H1 (cell line): ENCODE data around the gene PRKN. TPM values are rescaled to one million over a fixed set of nuclear protein-coding genes. Genes with fewer than 3 reads are reported as not detected.

ENCODE experiments used
- CTCF ChIA-PET: fragments of 300-600 bp; sonication (Branson Sonifier 250); formaldehyde crosslinking; loops from one replicate; lab custom pipeline; 2021; ENCODE audit not compliant: partially characterized antibody; lab: Charles Lee
- POLR2A ChIA-PET: fragments of 300-600 bp; sonication (Branson Sonifier 250); formaldehyde crosslinking; loops from one replicate; lab custom pipeline; 2021; ENCODE audit warnings: inconsistent platforms; ENCODE audit not compliant: partially characterized antibody; lab: Charles Lee
- DNase-seq, 2 experiments: peaks; one replicate each; pipeline versions ENCODE4 v3.0.0 to v3.0.0-alpha.2; 2010 to 2022; ENCODE audit warnings: low spot score in 2 of 2, low read depth in 1 of 2, mixed read lengths in 1 of 2
- FAIRE-seq: peaks from 2 replicates; lab custom pipeline; 2011; peaks lifted over from hg19 to GRCh38; lab: Jason Lieb, UNC
- H2AFZ ChIP-seq: 2 replicates; pipeline ENCODE4 v1.8.1; 2012; ENCODE audit warnings: low read length, inconsistent platforms
- H2AK5ac ChIP-seq: 2 replicates; pipeline ENCODE4 v1.6.1; 2013; ENCODE audit warnings: low read depth, low read length
- H2BK120ac ChIP-seq: replicated peaks from 2 replicates; pipeline ENCODE3; 2013; ENCODE audit warnings: low read depth, low read length, inconsistent platforms
- H2BK12ac ChIP-seq: 2 replicates; pipeline ENCODE4 v1.6.1; 2013; ENCODE audit warnings: low read depth, low read length
- H2BK15ac ChIP-seq: 2 replicates; pipeline ENCODE4 v1.6.1; 2013; ENCODE audit warnings: low read length
- H2BK20ac ChIP-seq: 2 replicates; pipeline ENCODE4 v1.6.1; 2013; ENCODE audit warnings: low read length
- H2BK5ac ChIP-seq: 2 replicates; pipeline ENCODE4 v1.6.1; 2013; ENCODE audit warnings: low read depth, low read length
- H3K14ac ChIP-seq: 2 replicates; pipeline ENCODE4 v1.6.1; 2013; ENCODE audit warnings: inconsistent platforms; ENCODE audit not compliant: insufficient read length
- H3K18ac ChIP-seq: 2 replicates; pipeline ENCODE4 v1.6.1; 2013; ENCODE audit warnings: low read length; ENCODE audit errors: extremely low read depth
- H3K23ac ChIP-seq: 2 replicates; pipeline ENCODE4 v1.6.1; 2013; ENCODE audit warnings: inconsistent platforms; ENCODE audit not compliant: insufficient read length
- H3K23me2 ChIP-seq: 2 replicates; pipeline ENCODE4 v1.6.1; 2013; ENCODE audit warnings: low read depth, low read length
- H3K27ac ChIP-seq: 2 replicates; pipeline ENCODE4 v1.6.1; 2011; ENCODE audit warnings: low read depth, low read length, inconsistent platforms
- H3K27me3 ChIP-seq, 4 experiments: replicated peaks in 1 of 4; 1 replicate in 1 of 4; 2 replicates in 3 of 4; pipeline versions ENCODE4 v1.6.1 to v1.8.1; 2011 to 2013; ENCODE audit warnings: low read length in 3 of 4, mild to moderate bottlenecking in 3 of 4, inconsistent platforms in 2 of 4, mixed read lengths in 2 of 4, moderate library complexity in 1 of 4; ENCODE audit not compliant: control insufficient read depth in 3 of 4, insufficient read depth in 3 of 4; ENCODE audit errors: extremely low read depth in 1 of 4
- H3K36me3 ChIP-seq, 4 experiments: 2 replicates each; pipeline versions ENCODE4 v1.6.1 to v1.8.1; 2011 to 2013; ENCODE audit warnings: mild to moderate bottlenecking in 4 of 4, low read length in 3 of 4, moderate library complexity in 2 of 4, control low read depth in 1 of 4, inconsistent platforms in 1 of 4; ENCODE audit not compliant: insufficient read depth in 4 of 4, control insufficient read depth in 2 of 4
- H3K4ac ChIP-seq: replicated peaks from 2 replicates; pipeline ENCODE3; 2013; ENCODE audit warnings: low read length, low read depth, mixed read lengths, inconsistent platforms; ENCODE audit not compliant: insufficient read length
- H3K4me1 ChIP-seq, 4 experiments: replicated peaks in 1 of 4; 1 replicate in 1 of 4; 2 replicates in 3 of 4; pipeline versions ENCODE4 v1.6.1 to v1.8.1; 2011 to 2013; ENCODE audit warnings: low read length in 3 of 4, inconsistent platforms in 2 of 4, mixed read lengths in 1 of 4; ENCODE audit not compliant: insufficient read depth in 4 of 4, control insufficient read depth in 3 of 4
- H3K4me2 ChIP-seq, 2 experiments: 2 replicates each; pipeline versions ENCODE4 v1.6.1 to v1.8.1; 2011 to 2013; ENCODE audit warnings: low read depth in 2 of 2, low read length in 2 of 2, control low read depth in 1 of 2, inconsistent platforms in 1 of 2, mild to moderate bottlenecking in 1 of 2; ENCODE audit not compliant: insufficient read depth in 1 of 2
- H3K4me3 ChIP-seq, 4 experiments: fragments of 200-600, 300-600 bp in 1 of 4; sonication (generic), shearing (Covaris generic), sonication (Bioruptor Twin) in 1 of 4; 2 replicates each; pipeline versions ENCODE4 v1.5.1 to v1.8.1; 2011 to 2016; ENCODE audit warnings: low read length in 4 of 4, low read depth in 3 of 4, control low read depth in 2 of 4, inconsistent platforms in 2 of 4, mild to moderate bottlenecking in 2 of 4, mixed read lengths in 1 of 4, moderate library complexity in 1 of 4; ENCODE audit not compliant: insufficient read depth in 2 of 4; ENCODE audit errors: extremely low read depth in 1 of 4
- H3K56ac ChIP-seq: replicated peaks from 2 replicates; pipeline ENCODE3; 2013; ENCODE audit warnings: low read depth, mild to moderate bottlenecking, mixed read lengths, low read length, inconsistent platforms; ENCODE audit not compliant: insufficient read length
- H3K79me1 ChIP-seq: 2 replicates; pipeline ENCODE4 v1.6.1; 2013; ENCODE audit warnings: low read depth, low read length, control low read depth
- H3K79me2 ChIP-seq, 2 experiments: 2 replicates each; pipeline versions ENCODE4 v1.6.1 to v1.8.1; 2012 to 2013; ENCODE audit warnings: low read length in 2 of 2, mild to moderate bottlenecking in 2 of 2, inconsistent platforms in 1 of 2; ENCODE audit not compliant: insufficient read depth in 2 of 2, control insufficient read depth in 1 of 2
- H3K9ac ChIP-seq, 4 experiments: replicated peaks in 1 of 4; 1 replicate in 1 of 4; 2 replicates in 3 of 4; pipeline versions ENCODE4 v1.6.1 to v1.8.1; 2011 to 2013; ENCODE audit warnings: low read depth in 3 of 4, low read length in 3 of 4, control low read depth in 2 of 4, mild to moderate bottlenecking in 2 of 4, moderate library complexity in 2 of 4, inconsistent platforms in 1 of 4; ENCODE audit errors: extremely low read depth in 1 of 4
- H3K9me3 ChIP-seq, 2 experiments: 2 replicates each; pipeline versions ENCODE4 v1.6.1 to v1.8.1; 2012 to 2013; ENCODE audit warnings: mild to moderate bottlenecking in 2 of 2, moderate library complexity in 2 of 2, control low read depth in 1 of 2, inconsistent platforms in 1 of 2, low read depth in 1 of 2, low read length in 1 of 2, mixed read lengths in 1 of 2; ENCODE audit not compliant: insufficient read depth in 2 of 2
- H4K20me1 ChIP-seq, 2 experiments: replicated peaks in 1 of 2; 2 replicates each; pipeline versions ENCODE3 to v1.8.1; 2011 to 2013; ENCODE audit warnings: inconsistent platforms in 2 of 2, low read length in 2 of 2, mild to moderate bottlenecking in 1 of 2; ENCODE audit not compliant: insufficient read depth in 2 of 2, control insufficient read depth in 1 of 2
- H4K5ac ChIP-seq: 2 replicates; pipeline ENCODE4 v1.6.1; 2013; ENCODE audit warnings: low read length, low read depth, mixed read lengths, inconsistent platforms; ENCODE audit not compliant: insufficient read length
- H4K8ac ChIP-seq: 2 replicates; pipeline ENCODE4 v1.8.0; 2013; ENCODE audit warnings: mild to moderate bottlenecking, moderate library complexity, low read length, inconsistent platforms; ENCODE audit not compliant: insufficient read depth; ENCODE audit errors: extremely low read depth
- H4K91ac ChIP-seq: replicated peaks from 2 replicates; pipeline ENCODE3; 2013; ENCODE audit warnings: low read length, mixed read lengths, inconsistent platforms; ENCODE audit not compliant: insufficient read length
- BCL11A ChIP-seq, 2 experiments: IDR thresholded peaks; one replicate each; pipeline ENCODE4 v1.6.1; 2011; ENCODE audit warnings: low read depth in 2 of 2, low read length in 2 of 2, mild to moderate bottlenecking in 2 of 2
- CREB1 ChIP-seq: IDR thresholded peaks from 2 replicates; pipeline ENCODE4 v1.6.1; 2012; ENCODE audit warnings: inconsistent platforms
- EZH2 ChIP-seq: fragments of 200-600 bp; sonication (generic); IDR thresholded peaks from 2 replicates; pipeline ENCODE4 v1.7.1; 2012; ENCODE audit warnings: low read depth, mild to moderate bottlenecking, moderate library complexity, low read length, inconsistent platforms; ENCODE audit not compliant: severe bottlenecking
- FOSL1 ChIP-seq: IDR thresholded peaks from 2 replicates; pipeline ENCODE4 v1.6.1; 2011; ENCODE audit warnings: mild to moderate bottlenecking, low read depth, low read length, moderate library complexity; ENCODE audit not compliant: insufficient read depth
- HDAC2 ChIP-seq, 2 experiments: fragments of 300-600 bp in 1 of 2; sonication (generic) in 1 of 2; IDR thresholded peaks; 2 replicates each; pipeline ENCODE4 v1.6.1; 2011 to 2012; ENCODE audit warnings: low read depth in 2 of 2, low read length in 2 of 2, mild to moderate bottlenecking in 2 of 2, moderate library complexity in 2 of 2, borderline replicate concordance in 1 of 2, inconsistent platforms in 1 of 2
- KDM4A ChIP-seq: IDR thresholded peaks from one replicate; pipeline ENCODE4 v1.7.1; 2012; ENCODE audit warnings: low read depth, mild to moderate bottlenecking, moderate library complexity, low read length, inconsistent platforms; ENCODE audit not compliant: severe bottlenecking
- KDM5A ChIP-seq: fragments of 200-600 bp; IDR thresholded peaks from 2 replicates; pipeline ENCODE4 v1.7.1; 2012; ENCODE audit warnings: mild to moderate bottlenecking, low read length, inconsistent platforms, mixed read lengths
- NRF1 ChIP-seq: IDR thresholded peaks from 2 replicates; pipeline ENCODE4 v1.6.1; 2011; ENCODE audit warnings: mild to moderate bottlenecking, low read depth, low read length, improper control_type of control experiment
- SIX5 ChIP-seq: IDR thresholded peaks from 2 replicates; pipeline ENCODE4 v1.6.1; 2011; ENCODE audit warnings: mild to moderate bottlenecking, low read depth, low read length
- SP1 ChIP-seq: IDR thresholded peaks from 2 replicates; pipeline ENCODE4 v1.6.1; 2011; ENCODE audit warnings: low read depth, low read length
- SP2 ChIP-seq: IDR thresholded peaks from 2 replicates; pipeline ENCODE4 v1.6.1; 2012; ENCODE audit warnings: mild to moderate bottlenecking, low read length, inconsistent platforms
- ZNF274 ChIP-seq: IDR thresholded peaks from 2 replicates; pipeline ENCODE4 v1.7.0; 2012; ENCODE audit warnings: low read length, borderline replicate concordance; ENCODE audit errors: extremely low read depth
- WGBS, 2 experiments: shearing (Covaris generic) in 1 of 2; methylation state at CpG; one replicate each; pipeline versions ENCODE4 v1.1.6 to v1.1.7; 2013 to 2015; ENCODE audit warnings: low lambda C conversion rate in 2 of 2, mixed read lengths in 2 of 2, inconsistent platforms in 1 of 2, low coverage in 1 of 2, missing lambda C conversion rate in 1 of 2; ENCODE audit not compliant: insufficient replicate concordance in 2 of 2, insufficient coverage in 1 of 2, insufficient read length in 1 of 2; ENCODE audit errors: extremely low coverage in 1 of 2, missing lambda C conversion rate in 1 of 2; 5-methylcytosine and 5-hydroxymethylcytosine counted together
- polyA plus RNA-seq, 7 experiments: library from polyadenylated mRNA; depleted of rRNA in 3 of 7; stranded (reverse) in 5 of 7; unstranded in 2 of 7; fragments of >200 nt in 5 of 7; fragments of 200-250 nt in 2 of 7; gene quantifications; 1 replicate in 5 of 7; 2 replicates in 1 of 7; 4 replicates in 1 of 7; pipeline versions ENCODE4 v1.2.1 to v1.2.3, GENCODE V29; 2011 to 2013; ENCODE audit warnings: missing spikeins in 2 of 7, mixed read lengths in 2 of 7
- total RNA-seq: library from RNA; stranded (reverse); fragmentation: NEBNext Ultra II Directional; extraction: Animal tissue kit (Norgen Biotek cat#: 25700); gene quantifications from 2 replicates; pipeline ENCODE4 v1.2.1, GENCODE V29; 2021
- TF ChIP-seq, protein P1 (sequence below): IDR thresholded peaks from 2 replicates; pipeline ENCODE4 v1.6.1; 2012; ENCODE audit warnings: low read length, inconsistent platforms

Gene PRKN
- total and polyA plus RNA-seq, 2 of the 8 experiments (the other 6 are each of a cell fraction or from before 2014, with no cell fraction given), result 0.13 to 0.29 TPM

DNA sequence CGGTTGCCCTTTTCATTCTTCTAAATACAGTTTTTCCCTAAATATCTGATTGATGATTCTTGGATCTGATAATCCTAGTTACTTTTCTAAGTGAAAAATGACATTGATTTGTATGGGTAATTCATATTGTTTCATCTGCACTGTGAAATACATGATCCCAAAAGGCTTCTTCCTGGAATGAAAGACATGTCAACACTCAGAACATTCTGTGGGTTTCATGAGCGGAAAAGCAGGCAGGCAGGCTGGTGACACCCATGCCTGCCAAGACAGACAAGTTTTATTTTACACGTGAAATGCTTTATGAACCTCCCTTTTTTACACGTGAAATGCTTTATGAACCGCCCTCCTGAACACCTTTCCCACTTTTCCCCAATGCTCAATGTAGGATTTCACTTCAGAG lies 105.0 kb downstream of the PRKN start:
- Histone ChIP-seq H2BK5ac (no peak overlapping the region), H3K9ac (no peak overlapping the region), H3K56ac (no peak overlapping the region), H3K18ac (no peak overlapping the region), H3K27me3 (no peaks in the 10 kb centered on the region), H3K79me1 (no peaks in the 10 kb centered on the region), H4K5ac (no peak overlapping the region), H3K4me3 (no peak overlapping the region), H3K23ac (no peak overlapping the region), H3K4ac (no peak overlapping the region), H2BK15ac (no peak overlapping the region), H2BK120ac (no peak overlapping the region), H2BK20ac (no peak overlapping the region), H3K9me3 (no peaks in the 10 kb centered on the region; a peak in 1 of 4 replicates), H4K20me1 (no peaks in the 10 kb centered on the region), H3K23me2 (no peaks in the 10 kb centered on the region), H3K79me2 (no peaks in the 10 kb centered on the region), H2BK12ac (no peak overlapping the region), H3K36me3 (no peaks in the 10 kb centered on the region; a peak in 1 of 8 replicates), H4K91ac (no peak overlapping the region), H3K14ac (no peak overlapping the region), H3K27ac (no peak overlapping the region), H2AFZ (no peak overlapping the region), H3K4me1 (peaks cover 0 to 13% (median 7%) of the 10 kb centered on the region in 4 experiments; a peak in 4 of 7 replicates), H3K4me2 (no peak overlapping the region), H2AK5ac (no peak overlapping the region; the same call in 1 of the 2 replicates), H4K8ac (no peak overlapping the region)
- ChIA-PET POLR2A (no interaction called here), CTCF (interaction anchor here (1.3 kb wide), 1 partner anchor 66 kb away, joined by 3 read pairs; no protein-coding TSS in a partner anchor)
- WGBS, 2 experiments, result 74% methylated on average over 5 of the region's 5 CpGs; no CpG with 5 or more reads in 1 of the 2 experiments
- no peak for DNase-seq
- no peak for FAIRE-seq
- no peak for TF ChIP-seq SP2
- TF ChIP-seq SP1, result no peak
- no peak for TF ChIP-seq ZNF274
- TF ChIP-seq NRF1, result no peak
- TF ChIP-seq FOSL1, result no peak
- TF ChIP-seq KDM4A, result no peak
- no peak for TF ChIP-seq HDAC2 (IDR thresholded peaks at IDR 0.05; ENCODE audit: borderline replicate concordance in 1 of 2, low read depth in 2 of 2, low read length in 2 of 2)
- no peak for TF ChIP-seq CREB1
- TF ChIP-seq KDM5A, result no peak
- TF ChIP-seq EZH2, result no peak
- TF ChIP-seq BCL11A (IDR thresholded peaks at IDR 0.05; ENCODE audit: low read depth in 2 of 2, low read length in 2 of 2), result no peak
- TF ChIP-seq, protein P1, sequence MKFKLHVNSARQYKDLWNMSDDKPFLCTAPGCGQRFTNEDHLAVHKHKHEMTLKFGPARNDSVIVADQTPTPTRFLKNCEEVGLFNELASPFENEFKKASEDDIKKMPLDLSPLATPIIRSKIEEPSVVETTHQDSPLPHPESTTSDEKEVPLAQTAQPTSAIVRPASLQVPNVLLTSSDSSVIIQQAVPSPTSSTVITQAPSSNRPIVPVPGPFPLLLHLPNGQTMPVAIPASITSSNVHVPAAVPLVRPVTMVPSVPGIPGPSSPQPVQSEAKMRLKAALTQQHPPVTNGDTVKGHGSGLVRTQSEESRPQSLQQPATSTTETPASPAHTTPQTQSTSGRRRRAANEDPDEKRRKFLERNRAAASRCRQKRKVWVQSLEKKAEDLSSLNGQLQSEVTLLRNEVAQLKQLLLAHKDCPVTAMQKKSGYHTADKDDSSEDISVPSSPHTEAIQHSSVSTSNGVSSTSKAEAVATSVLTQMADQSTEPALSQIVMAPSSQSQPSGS, result no peak
- TF ChIP-seq SIX5, result no peak
